HG03565 (cell line): Measurements from ENCODE around the gene TLK2.

Source experiments
- ATAC-seq: cut with Tn5 transposase; IDR thresholded peaks from one replicate; pipeline ENCODE4 v1.9.1; 2021; ENCODE audit warnings: mild to moderate bottlenecking, moderate library complexity; ENCODE audit not compliant: unreplicated experiment

TLK2 gene

DNA sequence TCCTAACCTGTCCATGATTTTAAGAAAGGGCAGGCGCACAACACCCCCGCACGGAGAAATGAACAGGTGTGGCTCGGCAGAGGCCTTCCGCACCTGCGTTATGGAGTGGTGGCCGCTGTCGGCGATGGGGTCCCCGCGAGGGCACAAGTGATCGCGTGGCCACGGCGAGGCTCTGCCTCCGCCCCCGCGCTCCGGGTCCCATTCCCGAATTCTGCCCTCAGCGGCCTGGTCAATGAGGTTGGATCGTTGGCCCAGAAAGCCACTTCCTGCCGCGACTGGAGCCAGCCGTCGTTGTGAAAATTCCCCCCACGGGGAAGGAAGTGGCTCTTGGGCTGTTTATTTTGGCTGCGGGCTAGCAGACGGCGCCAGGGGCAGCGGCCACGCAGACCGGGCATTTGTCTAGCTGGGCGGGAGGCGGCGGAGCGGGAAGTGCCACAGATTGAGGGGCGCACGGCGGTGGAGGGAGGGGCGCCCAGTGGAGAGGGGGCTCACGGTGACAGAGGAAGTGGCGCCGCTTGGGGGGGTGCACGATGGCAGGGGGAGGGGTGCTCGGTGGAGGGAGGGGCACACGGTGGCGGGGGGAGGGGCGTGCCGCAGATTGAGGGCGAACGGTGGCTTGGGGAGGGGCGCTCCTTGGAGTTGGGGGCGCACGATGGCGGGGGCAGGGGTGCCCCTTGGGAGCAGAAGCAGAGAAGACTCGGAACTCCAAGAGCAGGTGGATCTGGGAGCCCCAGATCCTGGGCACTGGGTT lies 173.8 kb downstream of the TLK2 start:
- ATAC-seq = no peak

DNA sequence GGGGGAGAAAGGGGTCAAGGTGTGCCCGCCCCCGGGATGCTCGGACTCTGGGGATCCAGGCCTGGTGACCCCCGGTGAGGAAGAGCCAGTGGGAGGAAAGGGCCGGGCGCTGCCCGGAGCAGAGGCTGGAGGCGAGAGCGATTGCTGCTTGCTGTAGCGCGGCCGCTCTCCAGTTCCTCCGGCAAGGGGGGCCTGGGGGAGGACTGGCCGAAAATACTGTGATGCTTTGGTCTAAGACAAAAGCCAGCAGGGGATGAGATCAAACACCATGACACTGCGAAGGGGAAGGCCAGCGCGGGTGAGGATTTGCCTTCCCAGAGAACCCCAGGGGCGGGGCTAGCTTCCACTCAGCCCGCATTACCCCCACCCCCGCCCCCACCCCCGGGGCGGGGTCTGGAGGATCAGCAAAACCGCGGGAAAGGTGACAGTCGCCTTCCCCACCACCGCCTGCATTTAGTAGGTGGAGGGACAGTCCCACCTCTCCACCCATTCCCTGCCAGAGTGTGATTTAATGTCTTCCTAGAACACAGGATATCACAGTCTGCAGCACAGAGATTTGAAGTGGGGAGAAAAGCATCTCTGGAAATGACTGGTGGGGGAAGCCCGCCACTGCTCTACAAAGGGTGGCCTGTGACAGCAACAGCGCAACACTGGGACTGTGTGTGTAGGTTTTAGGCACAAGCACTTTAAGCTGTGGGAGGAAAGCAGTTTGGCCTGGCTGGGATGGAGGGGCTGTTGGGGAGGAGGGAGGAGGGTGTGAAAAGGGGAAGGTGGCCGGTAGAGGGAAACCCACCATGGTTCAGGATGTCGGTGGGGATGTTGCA lies 174.6 kb downstream of the TLK2 start:
- peak; percentile 89 for ATAC-seq

DNA sequence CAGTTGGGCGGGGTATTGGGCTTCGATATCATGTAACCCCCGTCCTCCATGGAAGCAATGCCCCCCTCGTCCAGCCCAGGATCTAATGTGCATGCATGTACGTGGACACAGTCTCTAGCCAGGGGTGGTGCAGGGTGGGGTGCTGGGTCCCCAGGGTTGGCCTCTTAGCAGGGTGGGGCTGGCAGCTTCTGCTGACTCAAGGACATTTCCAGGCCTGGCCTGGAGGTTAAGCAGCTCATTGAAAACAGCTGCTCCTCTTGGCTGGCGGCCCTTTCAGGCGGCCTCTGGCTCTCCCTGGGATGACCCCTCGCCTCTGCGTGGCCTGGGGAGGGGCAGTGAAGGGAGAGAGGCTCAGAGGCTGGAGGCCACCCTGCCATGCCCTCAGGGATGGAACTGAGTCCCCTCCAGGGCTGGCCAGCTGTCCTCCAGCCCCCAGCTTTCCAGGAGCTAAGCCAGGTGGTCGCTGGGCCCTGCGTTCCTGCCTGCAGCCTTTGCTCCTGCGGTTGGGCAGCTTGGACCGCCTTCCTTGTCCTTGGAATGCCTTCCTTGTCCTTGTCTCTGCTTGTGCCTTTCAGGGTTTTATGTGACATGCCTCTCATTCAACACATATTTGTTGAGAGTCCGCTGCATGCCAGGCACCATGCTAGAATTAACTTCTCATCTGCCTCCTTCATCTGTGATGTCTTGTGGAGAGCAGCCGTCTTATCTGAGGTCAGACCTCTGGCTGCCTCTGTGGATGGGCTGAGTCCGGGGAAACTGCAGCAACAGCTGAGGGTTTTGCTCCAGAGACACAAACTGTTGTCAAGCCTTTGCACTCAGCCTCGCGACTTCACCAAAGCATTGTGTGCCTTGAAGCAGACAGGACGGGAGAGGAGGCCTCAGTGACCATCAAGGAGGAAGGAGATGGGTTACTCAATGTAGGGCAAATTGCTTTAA lies 175.5 kb downstream of the TLK2 start:
- no peak for ATAC-seq

DNA sequence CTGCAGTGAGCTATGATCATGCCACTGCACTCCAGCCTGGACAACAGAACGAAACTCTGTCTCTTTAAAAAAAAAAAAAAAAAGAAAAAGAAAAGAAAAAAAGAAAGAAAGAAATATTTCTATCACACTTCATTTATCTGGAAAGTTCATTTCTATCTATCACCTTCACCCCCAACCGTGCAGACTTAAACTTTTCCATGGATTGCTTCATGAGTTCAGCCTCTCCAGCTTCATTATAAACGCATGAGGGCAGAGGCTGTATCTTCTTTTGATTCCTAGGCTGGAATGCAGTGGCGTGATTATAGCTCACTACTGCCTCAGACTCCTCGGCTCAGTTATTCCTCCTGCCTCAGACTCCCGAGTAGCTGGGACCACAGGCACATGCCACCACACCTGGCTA lies 177.0 kb downstream of the TLK2 start:
- ATAC-seq = no peak

- no peak for ATAC-seq
These were observed 177.8 kb downstream of the TLK2 start for GRCh38 chr17:62656446-62656845.

DNA sequence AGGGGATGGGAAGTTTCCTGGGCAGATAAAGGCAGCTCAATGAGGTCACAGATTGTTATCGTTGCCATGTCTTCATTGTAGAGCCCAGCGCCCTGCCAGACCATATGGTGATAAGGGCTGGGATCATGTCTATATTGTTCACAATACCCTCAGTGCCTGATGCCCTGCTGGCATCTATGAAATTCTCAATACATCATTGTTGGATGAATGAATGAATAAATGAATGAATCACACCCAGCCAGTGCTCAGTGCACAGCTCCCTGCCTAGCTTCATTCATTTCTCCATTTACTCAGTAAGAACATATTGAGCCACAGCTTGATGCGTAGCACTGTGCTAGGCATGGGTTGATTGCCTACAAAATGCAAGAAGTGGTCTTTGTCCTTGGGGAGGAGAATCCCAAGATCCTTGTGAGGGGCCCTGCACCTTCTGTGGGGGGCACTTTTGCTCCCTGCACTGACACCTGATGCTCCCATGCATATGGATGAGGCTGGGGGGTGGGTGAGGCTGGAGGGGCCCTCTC lies 178.6 kb downstream of the TLK2 start:
- ATAC-seq = no peak

DNA sequence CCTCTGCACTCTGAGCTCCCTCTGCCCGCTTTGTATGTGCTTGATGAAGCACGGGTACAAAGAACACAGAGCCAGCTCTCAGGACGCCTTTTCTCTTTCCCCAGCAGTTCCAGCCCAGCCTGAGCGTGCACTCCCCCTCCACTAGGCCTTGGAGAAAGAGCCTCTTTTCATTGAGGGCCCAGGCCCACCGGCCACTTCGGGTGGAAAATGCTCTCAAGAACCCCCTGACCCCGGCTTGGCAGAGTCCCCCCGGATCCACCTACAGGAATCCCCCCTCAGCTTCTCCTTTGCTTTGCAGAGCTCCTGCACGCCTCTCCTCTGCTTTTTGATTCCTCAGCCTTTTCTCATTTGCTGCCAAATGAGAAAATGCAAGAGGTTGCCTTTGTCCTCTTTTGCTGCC lies 179.1 kb downstream of the TLK2 start:
- no peak for ATAC-seq

GRCh38 chr17:62658136-62658920 lies 179.7 kb downstream of the TLK2 start:
- no peak for ATAC-seq

DNA sequence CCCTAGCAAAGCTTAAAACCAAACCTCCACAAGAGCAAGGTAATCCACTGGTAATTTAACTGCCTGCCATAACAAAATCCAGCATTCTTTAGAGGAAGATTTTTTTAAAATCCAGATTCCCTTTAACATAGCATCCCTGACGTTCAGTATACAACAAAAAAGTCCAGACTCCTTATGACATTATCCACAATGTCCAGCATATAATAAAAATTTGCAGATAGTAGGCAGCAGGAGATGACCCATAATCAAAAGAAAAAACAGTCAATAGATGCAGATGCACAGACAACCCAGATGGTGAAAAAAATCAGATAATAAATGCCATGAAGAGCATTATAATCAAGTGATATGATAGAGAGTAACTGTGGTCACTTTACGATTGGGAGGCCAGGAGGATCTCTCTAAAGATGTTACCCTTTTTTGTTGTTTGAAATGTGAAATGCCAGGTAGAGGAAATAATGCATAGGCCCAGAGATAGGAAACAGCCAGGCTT lies 182.0 kb downstream of the TLK2 start:
- no peak for ATAC-seq

DNA sequence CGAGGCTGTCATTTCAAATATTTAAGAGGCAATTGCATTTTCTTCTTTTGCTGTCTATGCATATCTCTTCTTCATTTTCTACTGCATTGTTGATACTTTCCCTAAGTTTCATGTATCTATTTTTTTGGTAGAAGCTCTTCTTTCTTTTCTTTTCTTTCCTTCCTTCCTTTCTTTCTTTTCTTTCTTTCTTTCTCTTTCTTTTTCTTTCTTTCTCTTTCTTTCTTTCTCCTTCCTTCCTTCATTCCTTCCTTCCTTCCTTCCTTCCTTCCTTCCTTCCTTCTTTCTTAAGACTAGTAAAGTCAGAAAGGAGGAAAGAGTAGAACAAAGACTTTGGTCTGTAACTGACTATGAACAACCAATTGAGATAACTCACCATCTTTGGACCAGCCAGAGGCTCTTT lies 182.7 kb downstream of the TLK2 start:
- no peak for ATAC-seq

DNA sequence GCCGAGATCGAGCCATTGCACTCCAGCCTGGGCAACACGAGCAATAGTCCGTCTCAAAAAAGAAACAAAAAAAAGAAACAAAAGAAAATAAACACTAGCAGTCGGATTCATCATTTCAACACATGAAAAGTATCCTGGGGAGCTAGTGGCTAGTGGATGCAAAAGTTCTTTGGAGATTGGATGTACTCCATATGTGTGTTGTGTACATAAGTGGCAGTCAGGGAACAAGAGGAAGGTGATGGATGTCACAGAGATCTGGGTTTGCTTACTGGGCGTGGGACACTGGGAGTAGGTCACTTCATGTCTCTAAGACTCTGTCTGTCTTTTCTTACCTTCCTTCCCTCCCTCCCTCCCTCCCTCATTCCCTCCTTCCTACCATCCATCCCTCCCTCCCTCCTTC lies 184.2 kb downstream of the TLK2 start:
- ATAC-seq = no peak
